ENCODE data around the gene ZNF407.

DNA sequence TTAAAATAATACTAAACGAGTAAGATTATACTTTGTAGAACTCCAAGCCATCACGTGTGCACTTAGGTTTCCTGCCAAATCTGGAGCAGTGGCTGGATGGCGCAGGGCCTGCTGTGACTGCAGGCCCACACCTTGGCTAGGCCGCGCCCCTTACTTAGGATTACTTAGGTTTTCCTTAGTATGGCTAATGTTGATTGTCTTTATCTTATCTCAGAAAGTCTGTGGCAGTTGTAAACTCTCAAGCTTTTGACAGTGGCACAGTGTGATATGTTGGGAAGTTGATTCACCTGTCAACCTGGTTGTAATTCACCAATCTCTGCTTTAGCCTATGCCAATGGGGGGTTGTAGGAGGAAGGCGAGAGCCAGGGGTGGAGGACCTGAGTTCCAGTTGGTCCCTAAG, 208.4 kb downstream of the ZNF407 start:
- TF ChIP-seq, protein P1, sequence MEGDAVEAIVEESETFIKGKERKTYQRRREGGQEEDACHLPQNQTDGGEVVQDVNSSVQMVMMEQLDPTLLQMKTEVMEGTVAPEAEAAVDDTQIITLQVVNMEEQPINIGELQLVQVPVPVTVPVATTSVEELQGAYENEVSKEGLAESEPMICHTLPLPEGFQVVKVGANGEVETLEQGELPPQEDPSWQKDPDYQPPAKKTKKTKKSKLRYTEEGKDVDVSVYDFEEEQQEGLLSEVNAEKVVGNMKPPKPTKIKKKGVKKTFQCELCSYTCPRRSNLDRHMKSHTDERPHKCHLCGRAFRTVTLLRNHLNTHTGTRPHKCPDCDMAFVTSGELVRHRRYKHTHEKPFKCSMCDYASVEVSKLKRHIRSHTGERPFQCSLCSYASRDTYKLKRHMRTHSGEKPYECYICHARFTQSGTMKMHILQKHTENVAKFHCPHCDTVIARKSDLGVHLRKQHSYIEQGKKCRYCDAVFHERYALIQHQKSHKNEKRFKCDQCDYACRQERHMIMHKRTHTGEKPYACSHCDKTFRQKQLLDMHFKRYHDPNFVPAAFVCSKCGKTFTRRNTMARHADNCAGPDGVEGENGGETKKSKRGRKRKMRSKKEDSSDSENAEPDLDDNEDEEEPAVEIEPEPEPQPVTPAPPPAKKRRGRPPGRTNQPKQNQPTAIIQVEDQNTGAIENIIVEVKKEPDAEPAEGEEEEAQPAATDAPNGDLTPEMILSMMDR (IDR thresholded peaks at IDR 0.05; ENCODE audit: low read length), result no peak
- TF ChIP-seq EZH2 (optimal IDR thresholded peaks at IDR 0.05; ENCODE audit: low read depth, low read length), result no peak

Measured in MM.1S (cell line).